Mammary epithelial cell (primary cell): ENCODE results near the gene WNT6.

Source experiments
- CTCF ChIP-seq, 2 donors: IDR thresholded peaks in 1 of 2; conservative IDR thresholded peaks in 1 of 2; 2 replicates each; pipeline ENCODE4 v1.5.1; 2011 to 2012; ENCODE audit warnings: inconsistent platforms in 2 of 2, low read length in 2 of 2, mild to moderate bottlenecking in 2 of 2, control low read depth in 1 of 2, low read depth in 1 of 2; ENCODE audit not compliant: insufficient read depth in 1 of 2; ENCODE audit errors: extremely low read depth in 1 of 2
- EZH2 ChIP-seq: IDR thresholded peaks from 2 replicates; pipeline ENCODE4 v1.6.1; 2012; ENCODE audit warnings: low read length, inconsistent platforms, borderline replicate concordance

- TF ChIP-seq CTCF (conservative IDR thresholded peaks at IDR 0.05 in 1 of 2, IDR thresholded peaks at IDR 0.05 in 1 of 2; ENCODE audit: extremely low read depth in 1 of 2, insufficient read depth in 1 of 2, low read depth in 1 of 2, low read length in 2 of 2) (no peak), EZH2 (no peak)
Measured at GRCh38 chr2:218824004-218824403, 35.6 kb upstream of the WNT6 start.
